Sigmoid colon (tissue), 7 donors: Measurements from ENCODE around the gene ENPP6. TPM values are rescaled to one million over a fixed set of nuclear protein-coding genes. Genes with fewer than 3 reads are reported as not detected.

Experiments used
- DNase-seq: peaks from one replicate; pipeline ENCODE4 v3.0.0-alpha.2; 2019
- H3K27ac ChIP-seq, 4 donors: fragments of 200-600 bp; sonication (generic); one replicate each; pipeline ENCODE4 v1.5.1; 2016 to 2019; ENCODE audit warnings: mild to moderate bottlenecking in 1 of 4
- H3K27me3 ChIP-seq, 3 donors: fragments of 200-600 bp; sonication (generic); one replicate each; pipeline ENCODE4 v1.5.1; 2019; ENCODE audit warnings: mild to moderate bottlenecking in 1 of 3
- H3K36me3 ChIP-seq, 4 donors: fragments of 200-600 bp; sonication (generic); one replicate each; pipeline ENCODE4 v1.5.1; 2016 to 2019
- H3K4me1 ChIP-seq, 4 donors: fragments of 200-600 bp; sonication (generic); one replicate each; pipeline ENCODE4 v1.5.1; 2017 to 2019
- H3K4me3 ChIP-seq, 4 donors: fragments of 200-600 bp; sonication (generic); one replicate each; pipeline ENCODE4 v1.5.1; 2017 to 2019; ENCODE audit warnings: mild to moderate bottlenecking in 2 of 4, moderate library complexity in 1 of 4
- H3K9me3 ChIP-seq, 4 donors: fragments of 200-600 bp in 3 of 4; sonication (generic) in 3 of 4; one replicate each; pipeline versions ENCODE4 v1.5.1 to v1.6.1; 2013 to 2019
- EP300 ChIP-seq, 4 donors: sonication (generic); formaldehyde crosslinking; IDR thresholded peaks; one replicate each; pipeline ENCODE4 v1.6.1; 2017; ENCODE audit warnings: antibody characterized with exemption in 4 of 4
- POLR2A ChIP-seq, 2 donors: fragments of 450-650 bp; IDR thresholded peaks; one replicate each; pipeline ENCODE4 v1.6.1; 2016; ENCODE audit warnings: antibody characterized with exemption in 2 of 2, mild to moderate bottlenecking in 2 of 2, moderate library complexity in 2 of 2
- POLR2AphosphoS5 ChIP-seq, 4 donors: sonication (generic); formaldehyde crosslinking; IDR thresholded peaks; one replicate each; pipeline ENCODE4 v1.6.1; 2017; ENCODE audit warnings: antibody characterized with exemption in 4 of 4
- WGBS, 2 donors: extraction: QIAGEN DNeasy Blood & Tissue Kit; methylation state at CpG; one replicate each; pipeline ENCODE4 v1.1.7; 2013; 5-methylcytosine and 5-hydroxymethylcytosine counted together
- intact Hi-C: fragments of 100-400 bp; cut with DNase I; formaldehyde crosslinking; loops from one replicate; pipeline ENCODE4 v1.15.1; 2023
- polyA plus RNA-seq, 3 donors: library from polyadenylated mRNA; stranded (reverse); fragments of 200-250 nt; gene quantifications; one replicate each; pipeline ENCODE4 v1.2.3, GENCODE V29; 2013
- total RNA-seq, 4 donors: library from RNA; depleted of rRNA; stranded (reverse); fragments of >200 nt; gene quantifications; one replicate each; pipeline ENCODE4 v1.1.0, GENCODE V29; 2016
- TF ChIP-seq, protein P1 (sequence below), 4 experiments: fragments of 450-650 bp in 3 of 4; fragments of 200-600 bp in 1 of 4; IDR thresholded peaks; one replicate each; pipeline ENCODE4 v1.5.1; 2016 to 2019; ENCODE audit warnings: antibody characterized with exemption in 4 of 4, mild to moderate bottlenecking in 3 of 4, moderate library complexity in 2 of 4
- donor health status: healthy with polysubstance abuse.
- donor health status: Bipolar disorder and iron deficiency.
- donor health status: healthy.

Gene ENPP6
- total and polyA plus RNA-seq, 7 donors: under 0.01 to 0.66 (median 0.31) TPM

DNA sequence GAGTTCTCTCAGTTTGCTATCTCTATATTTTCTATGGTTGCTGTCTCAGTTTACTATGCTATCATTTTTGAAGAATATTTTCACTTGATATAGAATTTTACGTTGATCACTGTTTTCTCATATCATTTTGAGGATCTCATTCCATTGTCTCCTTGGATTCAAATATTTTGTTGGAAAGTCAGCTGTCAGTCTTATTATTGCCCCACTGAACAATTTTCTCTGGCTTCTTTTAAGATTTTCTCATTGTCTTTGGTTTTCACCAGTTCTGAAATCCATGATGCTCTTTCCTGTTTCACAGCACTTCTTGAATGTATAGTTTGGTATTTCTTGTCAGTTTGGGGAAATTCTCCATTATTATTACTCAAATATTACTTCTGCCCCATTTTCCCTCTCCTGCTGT lies 81.1 kb downstream of the ENPP6 start:
- Histone ChIP-seq H3K27ac (no peak overlapping the region), H3K9me3 (peaks cover 0 to 18% (median 9%) of the 10 kb centered on the region in 4 donors), H3K27me3 (no peaks in the 10 kb centered on the region), H3K4me3 (no peak overlapping the region), H3K36me3 (no peaks in the 10 kb centered on the region), H3K4me1 (no peaks in the 10 kb centered on the region)
- TF ChIP-seq POLR2AphosphoS5 (IDR thresholded peaks at IDR 0.05): no peak
- no peak for TF ChIP-seq POLR2A (IDR thresholded peaks at IDR 0.05)
- 63 to 86% methylated on average over 1 of the region's 1 CpG for WGBS, 2 donors
- DNase-seq: no peak
- intact Hi-C loops: no loop called here

DNA sequence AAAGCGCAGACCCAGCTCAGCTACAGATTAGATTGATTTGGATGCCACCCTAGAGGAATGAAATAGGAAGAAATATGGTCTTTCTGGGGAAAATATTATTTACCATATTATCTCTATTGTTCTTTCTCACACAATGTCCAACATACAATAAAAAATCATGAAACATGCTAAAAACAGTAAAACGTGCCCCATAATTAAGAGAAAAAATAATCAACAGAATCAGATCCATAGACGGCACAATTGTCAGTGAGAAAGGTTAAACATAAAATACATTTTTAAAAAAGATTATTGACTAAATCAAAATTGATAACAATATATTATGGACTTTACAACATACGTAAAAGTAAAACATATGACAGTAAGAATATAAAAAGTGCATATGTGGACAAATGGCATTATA lies 90.9 kb downstream of the ENPP6 start:
- Histone ChIP-seq H3K9me3 (peaks cover 0 to 2% (median 0%) of the 10 kb centered on the region in 4 donors), H3K4me3 (no peak overlapping the region), H3K4me1 (no peaks in the 10 kb centered on the region), H3K36me3 (no peaks in the 10 kb centered on the region), H3K27ac (no peak overlapping the region), H3K27me3 (no peaks in the 10 kb centered on the region)
- 80 to 81% methylated on average over 4 of the region's 4 CpGs for WGBS, 2 donors
- no peak for DNase-seq
- intact Hi-C loops: no loop called here
- TF ChIP-seq POLR2A (IDR thresholded peaks at IDR 0.05): no peak
- TF ChIP-seq POLR2AphosphoS5 (IDR thresholded peaks at IDR 0.05): no peak
- TF ChIP-seq EP300 (IDR thresholded peaks at IDR 0.05): no peak
- TF ChIP-seq, protein P1, sequence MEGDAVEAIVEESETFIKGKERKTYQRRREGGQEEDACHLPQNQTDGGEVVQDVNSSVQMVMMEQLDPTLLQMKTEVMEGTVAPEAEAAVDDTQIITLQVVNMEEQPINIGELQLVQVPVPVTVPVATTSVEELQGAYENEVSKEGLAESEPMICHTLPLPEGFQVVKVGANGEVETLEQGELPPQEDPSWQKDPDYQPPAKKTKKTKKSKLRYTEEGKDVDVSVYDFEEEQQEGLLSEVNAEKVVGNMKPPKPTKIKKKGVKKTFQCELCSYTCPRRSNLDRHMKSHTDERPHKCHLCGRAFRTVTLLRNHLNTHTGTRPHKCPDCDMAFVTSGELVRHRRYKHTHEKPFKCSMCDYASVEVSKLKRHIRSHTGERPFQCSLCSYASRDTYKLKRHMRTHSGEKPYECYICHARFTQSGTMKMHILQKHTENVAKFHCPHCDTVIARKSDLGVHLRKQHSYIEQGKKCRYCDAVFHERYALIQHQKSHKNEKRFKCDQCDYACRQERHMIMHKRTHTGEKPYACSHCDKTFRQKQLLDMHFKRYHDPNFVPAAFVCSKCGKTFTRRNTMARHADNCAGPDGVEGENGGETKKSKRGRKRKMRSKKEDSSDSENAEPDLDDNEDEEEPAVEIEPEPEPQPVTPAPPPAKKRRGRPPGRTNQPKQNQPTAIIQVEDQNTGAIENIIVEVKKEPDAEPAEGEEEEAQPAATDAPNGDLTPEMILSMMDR (IDR thresholded peaks at IDR 0.05): no peak

DNA sequence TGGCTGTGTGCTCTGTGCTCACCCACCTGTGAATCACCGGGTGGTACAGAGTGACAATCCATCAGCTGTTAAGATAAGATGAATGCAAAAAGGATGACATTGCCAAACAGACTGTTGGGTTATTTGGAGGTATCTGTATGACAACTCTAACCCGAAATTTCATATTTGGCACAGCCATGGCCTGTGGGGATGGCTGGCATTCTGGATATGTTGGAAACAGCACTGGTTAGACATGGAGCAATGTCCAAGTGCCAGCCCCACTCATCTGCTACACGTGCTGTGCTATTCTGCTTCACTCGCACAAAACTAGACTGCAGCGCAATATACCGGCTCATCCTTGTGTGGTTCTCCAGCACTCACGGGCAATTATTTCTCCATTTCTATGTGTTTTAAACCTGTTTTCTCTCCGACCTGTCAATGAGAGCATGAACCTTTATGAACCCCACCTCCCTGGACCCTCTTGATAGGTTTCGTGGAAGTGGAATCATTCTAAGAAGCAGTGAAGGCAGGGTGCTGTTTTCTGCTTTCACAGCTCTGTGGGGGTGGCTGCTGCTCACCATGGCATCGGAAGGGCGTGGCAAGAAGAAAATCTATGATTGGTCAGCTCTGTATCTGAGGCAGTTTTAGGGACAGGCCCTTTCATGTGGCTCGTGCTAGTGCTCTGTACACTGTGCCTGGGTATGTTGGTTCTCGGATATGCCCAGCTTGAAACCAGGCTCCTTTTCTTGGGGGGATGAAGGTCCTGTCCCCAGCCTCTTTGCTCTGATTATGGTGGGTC lies 94.9 kb downstream of the ENPP6 start:
- Histone ChIP-seq H3K36me3 (no peaks in the 10 kb centered on the region), H3K9me3 (peaks cover 0 to 2% (median 0%) of the 10 kb centered on the region in 4 donors), H3K4me1 (no peaks in the 10 kb centered on the region), H3K27me3 (no peaks in the 10 kb centered on the region), H3K27ac (no peak overlapping the region), H3K4me3 (no peak overlapping the region)
- intact Hi-C loops: no loop called here
- 86 to 89% methylated on average over 13 of the region's 13 CpGs for WGBS, 2 donors
- no peak for DNase-seq
- TF ChIP-seq POLR2A (IDR thresholded peaks at IDR 0.05): no peak
- TF ChIP-seq EP300 (IDR thresholded peaks at IDR 0.05): no peak
- TF ChIP-seq, protein P1 (IDR thresholded peaks at IDR 0.05): no peak

DNA sequence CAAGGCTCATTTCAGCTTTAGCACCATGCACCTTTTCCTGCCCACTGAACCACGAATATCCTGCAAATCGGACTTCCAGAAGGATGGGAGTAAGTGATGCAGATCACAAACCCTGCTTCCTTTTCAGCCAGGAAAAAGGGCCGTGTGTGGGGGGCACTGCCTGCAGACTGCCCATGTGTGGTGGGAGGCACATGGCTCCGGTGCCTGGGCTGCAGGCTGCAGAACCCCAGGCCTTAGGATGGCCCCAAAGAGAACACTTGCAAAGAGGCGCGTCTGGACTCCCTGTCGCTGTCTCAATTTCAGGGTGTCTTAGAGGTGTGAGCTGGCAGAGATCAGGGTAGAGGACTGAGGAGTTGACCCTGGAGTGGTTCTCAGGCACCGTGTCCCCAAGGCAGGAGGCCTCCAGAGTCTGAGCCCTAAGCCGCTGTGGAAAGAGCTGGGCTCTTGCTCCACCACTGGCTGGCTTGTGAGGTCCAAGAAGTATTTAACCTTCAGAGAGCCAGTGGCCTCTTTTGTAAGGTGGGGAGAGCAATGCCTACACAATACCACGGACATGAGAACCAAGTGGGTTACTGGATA lies 97.0 kb downstream of the ENPP6 start:
- H3K4me3 ChIP-seq: no peak overlapping the region
- H3K4me1 ChIP-seq: no peaks in the 10 kb centered on the region
- no peak for TF ChIP-seq EP300 (IDR thresholded peaks at IDR 0.05)
- no peak for TF ChIP-seq POLR2AphosphoS5 (IDR thresholded peaks at IDR 0.05)
- TF ChIP-seq, protein P1 (IDR thresholded peaks at IDR 0.05): no peak
- no peak for TF ChIP-seq POLR2A (IDR thresholded peaks at IDR 0.05)
- no peaks in the 10 kb centered on the region for H3K27me3 ChIP-seq
- WGBS, 2 donors: 82 to 87% methylated on average over 10 of the region's 10 CpGs
- intact Hi-C loops: no loop called here
- no peak overlapping the region for H3K27ac ChIP-seq
- no peaks in the 10 kb centered on the region for H3K36me3 ChIP-seq
- H3K9me3 ChIP-seq: no peaks in the 10 kb centered on the region
- no peak for DNase-seq

DNA sequence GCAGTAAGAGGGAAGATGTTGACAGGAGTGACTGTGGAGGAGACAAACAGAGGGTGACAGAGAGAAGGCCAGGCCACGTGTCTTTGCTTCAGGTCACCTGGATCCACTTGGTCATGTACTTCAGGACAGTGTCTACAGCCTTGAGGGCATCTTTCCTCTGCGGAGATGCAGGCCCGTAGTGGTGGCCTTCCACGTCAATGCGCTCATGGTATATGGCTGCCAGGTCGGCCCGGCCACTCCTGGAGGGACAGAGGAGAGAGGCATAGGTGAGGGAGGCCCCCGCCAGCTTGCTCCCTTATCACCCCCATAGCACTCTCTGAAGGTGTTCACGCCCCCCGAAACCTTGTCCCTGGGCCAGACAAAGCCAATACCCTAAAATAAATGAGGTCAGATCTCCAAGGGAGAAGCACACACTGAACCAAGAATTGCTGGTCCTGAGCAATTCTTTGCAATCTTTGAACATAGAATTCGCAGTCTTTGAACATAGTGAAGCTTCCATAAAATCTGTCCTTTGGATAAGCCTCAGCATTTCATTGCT lies 99.9 kb downstream of the ENPP6 start:
- no peaks in the 10 kb centered on the region for H3K9me3 ChIP-seq
- H3K36me3 ChIP-seq: no peaks in the 10 kb centered on the region
- intact Hi-C loops: no loop called here
- WGBS, 2 donors: 91 to 92% methylated on average over 11 of the region's 11 CpGs
- no peak for DNase-seq
- H3K4me3 ChIP-seq: no peak overlapping the region
- H3K27ac ChIP-seq: no peak overlapping the region
- H3K27me3 ChIP-seq: peaks cover 0 to 5% (median 0%) of the 10 kb centered on the region in 3 donors
- H3K4me1 ChIP-seq: no peaks in the 10 kb centered on the region
- TF ChIP-seq EP300 (IDR thresholded peaks at IDR 0.05): no peak
- TF ChIP-seq POLR2A (IDR thresholded peaks at IDR 0.05): no peak
- TF ChIP-seq, protein P1 (IDR thresholded peaks at IDR 0.05): no peak
- TF ChIP-seq POLR2AphosphoS5 (IDR thresholded peaks at IDR 0.05): no peak
